Measurements from ENCODE around the gene TVP23A. TPM values are rescaled to one million over a fixed set of nuclear protein-coding genes. Genes with fewer than 3 reads are reported as not detected.

The TVP23A gene
- total RNA-seq, 4 donors from 2014 or later, result not detected

DNA sequence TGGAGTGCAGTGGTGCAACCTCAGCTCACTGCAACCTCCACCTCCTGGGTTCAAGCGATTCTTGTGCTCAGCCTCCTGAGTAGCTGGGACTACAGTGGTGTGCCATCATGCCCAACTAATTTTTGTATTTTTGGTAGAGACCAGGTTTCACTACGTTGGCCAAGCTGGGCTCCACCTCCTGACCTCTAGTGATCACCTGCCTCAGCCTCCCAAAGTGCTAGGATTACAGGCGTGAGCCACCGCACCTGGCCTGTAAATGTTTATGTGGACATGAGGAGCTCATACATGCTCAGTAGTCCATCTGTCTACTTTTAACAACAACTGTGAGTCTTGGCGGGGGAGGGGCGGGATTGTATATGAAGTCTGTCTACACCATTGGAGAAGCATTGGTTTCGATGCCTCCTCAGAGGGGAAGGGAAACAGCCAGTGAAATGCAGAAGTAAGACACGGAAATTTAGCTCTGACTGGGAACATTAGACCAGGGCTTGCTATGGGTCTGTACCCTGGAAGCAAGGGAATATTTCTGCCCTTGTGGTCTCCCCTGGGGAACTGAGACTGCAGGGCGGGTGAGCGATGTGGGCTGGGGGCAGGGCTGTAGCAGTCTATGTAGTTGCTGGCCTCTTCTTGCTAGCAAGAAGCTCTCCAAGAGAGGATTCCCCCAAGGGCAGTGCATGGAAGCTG, 65.6 kb downstream of the TVP23A start:
- no peak for TF ChIP-seq POLR2A (IDR thresholded peaks at IDR 0.05)
- ATAC-seq (peak in 1 of 2 donors; percentile 54), DNase-seq (peak; percentile 20 to 56)
- H3K4me3 ChIP-seq, result no peak overlapping the region
- no peaks in the 10 kb centered on the region for H3K4me1 ChIP-seq
- H3K36me3 ChIP-seq, result peaks cover 0 to 87% of the 10 kb centered on the region in 2 donors
- H3K27me3 ChIP-seq, result no peaks in the 10 kb centered on the region
- in situ Hi-C loops (cut with MboI; ENCODE audit: low sequenced_read_pairs in 4 of 4) (no loop called here), intact Hi-C loops (cut with DNase I; ENCODE audit: low total_unique reads) (no loop called here)
- no peaks in the 10 kb centered on the region for H3K9me3 ChIP-seq
- no peak overlapping the region for H3K27ac ChIP-seq

DNA sequence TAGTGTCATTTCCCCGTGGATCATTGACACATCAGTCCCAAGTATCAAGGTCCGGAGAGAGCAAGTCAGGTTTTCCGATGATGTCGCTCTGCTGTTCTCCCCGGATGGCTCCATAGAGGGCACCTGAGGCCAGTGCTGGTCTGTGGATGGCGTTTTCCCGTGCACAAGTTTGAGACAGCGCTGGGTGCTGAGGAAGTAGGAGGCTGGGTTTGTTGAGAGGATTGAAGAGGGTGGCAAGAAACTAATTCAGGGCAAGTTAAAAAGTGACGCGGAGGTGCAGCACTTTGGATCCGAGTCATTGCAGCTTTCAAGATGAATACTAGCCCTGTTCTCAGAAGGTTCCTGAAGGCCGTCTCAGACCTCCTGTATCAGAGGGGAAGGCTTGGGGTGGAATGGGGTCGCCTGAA, 67.3 kb downstream of the TVP23A start:
- ATAC-seq (no peak), DNase-seq (no peak)
- peaks cover 0 to 85% of the 10 kb centered on the region in 2 donors for H3K36me3 ChIP-seq
- no peaks in the 10 kb centered on the region for H3K9me3 ChIP-seq
- H3K27me3 ChIP-seq, result no peaks in the 10 kb centered on the region
- intact Hi-C loops (cut with DNase I; ENCODE audit: low total_unique reads), result no loop called here
- H3K27ac ChIP-seq, result no peak overlapping the region
- H3K4me1 ChIP-seq, result no peaks in the 10 kb centered on the region
- in situ Hi-C loops (cut with MboI; ENCODE audit: low sequenced_read_pairs in 4 of 4), result no loop called here
- no peak overlapping the region for H3K4me3 ChIP-seq
- TF ChIP-seq, protein P1, sequence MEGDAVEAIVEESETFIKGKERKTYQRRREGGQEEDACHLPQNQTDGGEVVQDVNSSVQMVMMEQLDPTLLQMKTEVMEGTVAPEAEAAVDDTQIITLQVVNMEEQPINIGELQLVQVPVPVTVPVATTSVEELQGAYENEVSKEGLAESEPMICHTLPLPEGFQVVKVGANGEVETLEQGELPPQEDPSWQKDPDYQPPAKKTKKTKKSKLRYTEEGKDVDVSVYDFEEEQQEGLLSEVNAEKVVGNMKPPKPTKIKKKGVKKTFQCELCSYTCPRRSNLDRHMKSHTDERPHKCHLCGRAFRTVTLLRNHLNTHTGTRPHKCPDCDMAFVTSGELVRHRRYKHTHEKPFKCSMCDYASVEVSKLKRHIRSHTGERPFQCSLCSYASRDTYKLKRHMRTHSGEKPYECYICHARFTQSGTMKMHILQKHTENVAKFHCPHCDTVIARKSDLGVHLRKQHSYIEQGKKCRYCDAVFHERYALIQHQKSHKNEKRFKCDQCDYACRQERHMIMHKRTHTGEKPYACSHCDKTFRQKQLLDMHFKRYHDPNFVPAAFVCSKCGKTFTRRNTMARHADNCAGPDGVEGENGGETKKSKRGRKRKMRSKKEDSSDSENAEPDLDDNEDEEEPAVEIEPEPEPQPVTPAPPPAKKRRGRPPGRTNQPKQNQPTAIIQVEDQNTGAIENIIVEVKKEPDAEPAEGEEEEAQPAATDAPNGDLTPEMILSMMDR (IDR thresholded peaks at IDR 0.05 in 4 of 5, conservative IDR thresholded peaks at IDR 0.05 in 1 of 5), result no peak
- TF ChIP-seq POLR2A (IDR thresholded peaks at IDR 0.05), result no peak

DNA sequence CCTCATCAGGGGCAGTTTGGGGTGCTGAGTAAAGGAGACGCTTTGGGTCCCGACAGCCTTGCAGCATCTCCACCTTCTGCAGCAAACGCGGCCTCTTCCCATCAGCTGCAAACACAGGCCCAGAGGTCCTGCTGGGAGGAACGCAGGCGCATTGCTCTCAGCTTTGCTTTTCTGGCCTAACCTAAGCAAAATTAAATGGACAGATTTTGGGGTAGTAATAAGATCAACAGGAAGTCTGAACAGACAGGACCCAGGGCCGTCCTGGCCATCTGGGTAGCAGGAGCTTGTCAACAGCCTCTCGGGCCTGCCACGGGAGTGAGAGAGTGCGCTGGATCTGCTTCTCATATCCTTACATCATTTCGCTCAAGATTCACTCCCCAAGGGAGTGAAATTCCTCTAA, 67.8 kb downstream of the TVP23A start:
- DNase-seq (no peak), ATAC-seq (no peak)
- Histone ChIP-seq H3K4me3 (no peak overlapping the region), H3K27me3 (no peaks in the 10 kb centered on the region), H3K4me1 (peaks cover 3 to 4% of the 10 kb centered on the region in 2 donors), H3K27ac (no peak overlapping the region), H3K9me3 (no peaks in the 10 kb centered on the region), H3K36me3 (peaks cover 0 to 80% of the 10 kb centered on the region in 2 donors)
- no peak for TF ChIP-seq POLR2A (IDR thresholded peaks at IDR 0.05)
- TF ChIP-seq, protein P1 (IDR thresholded peaks at IDR 0.05 in 4 of 5, conservative IDR thresholded peaks at IDR 0.05 in 1 of 5), result no peak
- in situ Hi-C loops (cut with MboI; ENCODE audit: low sequenced_read_pairs in 4 of 4), result no loop called here
- intact Hi-C loops (cut with DNase I; ENCODE audit: low total_unique reads), result no loop called here

DNA sequence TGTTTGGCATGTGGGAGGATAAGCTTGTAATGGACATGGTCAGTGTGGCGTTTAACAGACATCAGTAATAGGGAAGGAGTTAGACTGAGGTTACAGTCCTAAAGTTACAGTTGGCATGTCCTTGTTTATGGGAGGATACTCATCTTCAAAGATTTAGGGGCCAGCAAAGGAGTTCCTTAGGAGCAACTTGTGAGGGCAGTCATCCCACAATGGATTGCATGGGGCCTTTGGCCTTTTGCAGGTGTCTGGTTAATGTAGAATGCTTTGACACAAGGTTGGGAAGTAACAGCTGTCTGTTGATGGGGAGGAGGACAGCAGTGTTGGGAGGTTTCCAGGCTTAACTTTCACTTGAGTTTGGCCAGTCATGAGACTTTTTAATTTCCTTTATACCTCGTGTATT, 72.8 kb downstream of the TVP23A start:
- no peak for TF ChIP-seq POLR2A (IDR thresholded peaks at IDR 0.05)
- TF ChIP-seq, protein P1 (IDR thresholded peaks at IDR 0.05 in 4 of 5, conservative IDR thresholded peaks at IDR 0.05 in 1 of 5), result no peak
- DNase-seq (no peak), ATAC-seq (no peak)
- Histone ChIP-seq H3K4me3 (no peak overlapping the region), H3K36me3 (peaks cover 0 to 35% of the 10 kb centered on the region in 2 donors), H3K4me1 (peaks cover 23 to 25% of the 10 kb centered on the region in 2 donors), H3K9me3 (no peaks in the 10 kb centered on the region), H3K27ac (peak overlapping the region in 2 of 4 donors; percentile 26 to 98), H3K27me3 (no peaks in the 10 kb centered on the region)
- intact Hi-C loops (cut with DNase I; ENCODE audit: low total_unique reads) (loop anchor here (2.0 to 10.0 kb wide), 3 partner anchors 173 to 1651 kb away; partner anchors contain the start of genes HAPSTR1 and SOCS1), in situ Hi-C loops (cut with MboI; ENCODE audit: low sequenced_read_pairs in 4 of 4) (loop anchor here in 3 of 4 donors (10.0 kb wide), 1 partner anchor 169 kb away; no protein-coding TSS in a partner anchor)

DNA sequence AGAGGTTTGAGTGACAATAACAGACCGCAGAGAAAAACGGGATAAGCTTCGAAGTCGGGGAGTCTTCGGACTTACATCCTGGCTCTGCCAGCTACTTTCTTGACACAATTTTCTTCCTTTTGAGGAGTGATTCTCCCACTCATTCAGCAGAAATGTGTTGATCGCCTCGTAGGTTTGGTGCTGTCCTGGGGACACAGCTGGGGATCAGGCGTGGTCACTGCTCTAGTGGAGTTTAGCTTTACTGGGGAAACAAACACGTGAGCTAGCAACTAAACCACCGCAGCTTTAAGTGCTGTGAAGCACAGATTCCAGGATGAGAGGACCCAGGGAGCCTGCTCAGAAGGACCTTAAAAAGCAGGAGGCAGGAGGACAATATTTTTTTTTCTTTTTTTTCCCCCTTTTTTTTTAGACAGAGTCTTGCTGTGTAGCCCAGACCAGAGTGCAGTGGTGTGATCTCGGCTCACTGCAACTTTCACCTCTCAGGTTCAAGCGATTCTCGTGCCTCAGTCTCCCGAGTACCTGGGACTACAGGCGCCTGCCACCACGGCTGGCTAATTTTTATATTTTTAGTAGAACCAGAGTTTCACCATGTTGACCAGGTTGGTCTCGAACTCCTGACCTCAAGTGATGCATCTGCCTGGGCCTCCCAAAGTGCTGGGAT, 74.1 kb downstream of the TVP23A start:
- ATAC-seq (peak in 1 of 2 donors; percentile 8), DNase-seq (no peak)
- Histone ChIP-seq H3K4me1 (peaks cover 23 to 25% of the 10 kb centered on the region in 2 donors), H3K4me3 (peak overlapping the region; percentile 59 to 76 (median 66)), H3K27ac (peak overlapping the region; percentile 94 to 98 (median 96)), H3K36me3 (peaks cover 0 to 28% of the 10 kb centered on the region in 2 donors), H3K9me3 (no peaks in the 10 kb centered on the region), H3K27me3 (no peaks in the 10 kb centered on the region)
- intact Hi-C loops (cut with DNase I; ENCODE audit: low total_unique reads), result loop anchor here (2.0 to 10.0 kb wide), 4 partner anchors 83 to 1650 kb away; partner anchors contain the start of genes HAPSTR1 and SOCS1
- TF ChIP-seq POLR2A (IDR thresholded peaks at IDR 0.05), result no peak
- TF ChIP-seq, protein P1 (IDR thresholded peaks at IDR 0.05 in 4 of 5, conservative IDR thresholded peaks at IDR 0.05 in 1 of 5), result no peak
- in situ Hi-C loops (cut with MboI; ENCODE audit: low sequenced_read_pairs in 4 of 4), result loop anchor here (5.0 to 10.0 kb wide), 2 partner anchors 170 to 178 kb away; no protein-coding TSS in a partner anchor

All from gastrocnemius medialis (tissue), 4 donors.